GM19467 (cell line): Measurements from ENCODE around the gene EVI2A.

Source experiments
- ATAC-seq: cut with Tn5 transposase; IDR thresholded peaks from one replicate; pipeline ENCODE4 v1.9.1; 2021; ENCODE audit warnings: mild to moderate bottlenecking, moderate library complexity; ENCODE audit not compliant: unreplicated experiment

Gene EVI2A

DNA sequence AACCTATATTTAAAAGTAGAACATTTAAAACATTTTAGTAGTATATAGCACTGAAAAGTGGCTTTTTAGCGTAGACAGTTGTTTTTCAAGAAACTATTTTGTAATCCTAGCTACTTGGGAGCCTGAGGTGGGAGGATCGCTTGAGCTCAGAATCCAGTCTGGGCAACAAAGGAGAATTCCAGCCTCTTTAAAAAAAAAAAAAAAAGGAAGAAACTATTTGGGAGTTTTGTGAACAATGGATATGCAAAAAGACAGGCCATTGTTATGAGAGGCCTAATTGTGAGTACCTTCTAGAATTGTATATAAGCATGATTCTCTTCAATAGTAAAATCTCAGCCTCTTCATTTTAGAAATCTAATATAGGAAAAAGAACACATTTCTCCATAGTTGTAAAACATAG, 42.0 kb downstream of the EVI2A start:
- no peak for ATAC-seq

DNA sequence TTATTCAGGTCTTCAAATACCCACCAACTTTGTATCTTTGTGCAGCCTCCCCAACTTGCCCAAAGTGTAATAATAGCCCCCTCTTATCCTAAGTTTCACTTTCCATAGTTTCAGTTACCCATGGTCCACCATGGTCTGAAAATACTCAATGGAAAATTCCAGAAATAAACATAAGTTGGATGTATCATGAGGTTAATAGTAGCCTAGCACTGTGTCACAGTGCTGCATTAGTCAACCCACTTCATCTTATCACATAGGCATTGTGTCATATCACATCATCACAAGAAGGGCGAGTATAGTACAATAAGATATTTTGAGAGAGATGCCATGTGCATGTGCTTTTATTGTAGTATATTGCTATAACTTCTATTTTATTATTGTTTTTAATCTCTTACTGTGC, 46.3 kb downstream of the EVI2A start:
- no peak for ATAC-seq

DNA sequence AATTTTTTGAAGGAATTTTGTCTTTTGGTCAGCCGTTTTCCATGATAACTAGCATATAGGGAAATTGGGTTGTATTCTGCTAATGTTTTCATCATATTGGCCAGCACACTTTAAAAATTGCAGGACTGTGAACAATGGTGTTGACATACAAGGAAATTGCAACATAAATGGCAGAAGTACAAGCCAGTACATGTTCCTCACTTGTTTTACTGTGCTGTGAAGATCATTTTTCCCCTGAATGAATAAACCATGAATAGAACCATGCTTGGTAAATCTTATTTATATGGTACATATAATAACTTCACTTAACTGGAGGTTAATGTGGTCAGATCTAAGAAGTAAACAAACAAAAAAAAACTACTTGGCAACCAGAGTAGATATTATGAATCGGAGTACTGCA, 47.2 kb downstream of the EVI2A start:
- ATAC-seq = no peak

DNA sequence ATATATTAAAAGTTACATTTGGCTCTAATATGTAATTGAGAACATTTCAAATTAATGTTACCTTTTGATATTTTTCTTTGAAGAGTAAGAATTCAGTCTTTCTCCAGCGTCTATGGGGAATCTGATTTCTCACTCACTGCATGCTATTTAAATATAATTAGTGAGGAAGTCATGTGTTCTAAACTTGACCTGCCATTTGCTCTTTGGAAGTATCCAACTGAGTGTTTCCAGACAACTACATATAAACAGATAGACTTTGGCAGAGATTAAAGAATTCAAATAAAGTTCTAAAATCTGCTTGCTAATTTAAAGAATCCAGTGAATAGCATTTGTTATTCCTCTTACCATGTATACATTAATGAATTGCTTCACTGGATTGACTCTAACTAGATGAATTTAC, 47.9 kb downstream of the EVI2A start:
- ATAC-seq = no peak

DNA sequence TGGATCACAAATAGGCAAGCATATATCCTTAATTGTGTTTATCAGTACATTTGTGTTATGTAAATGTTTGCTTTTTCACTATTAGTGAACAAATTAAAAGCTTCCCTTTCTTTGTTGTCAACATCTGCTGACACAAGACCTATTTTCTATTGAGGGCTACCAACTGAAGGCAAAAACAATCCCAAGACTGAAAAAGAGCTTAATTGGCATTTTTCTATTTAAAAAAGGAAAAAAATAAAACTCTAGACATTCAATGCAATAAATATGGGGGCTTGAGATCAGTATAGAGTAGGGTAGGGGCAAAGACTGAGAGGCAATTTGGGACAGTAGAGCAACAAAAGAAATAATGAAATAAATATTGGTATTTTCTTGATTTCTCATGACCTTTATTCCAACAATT, 48.6 kb downstream of the EVI2A start:
- ATAC-seq = no peak

DNA sequence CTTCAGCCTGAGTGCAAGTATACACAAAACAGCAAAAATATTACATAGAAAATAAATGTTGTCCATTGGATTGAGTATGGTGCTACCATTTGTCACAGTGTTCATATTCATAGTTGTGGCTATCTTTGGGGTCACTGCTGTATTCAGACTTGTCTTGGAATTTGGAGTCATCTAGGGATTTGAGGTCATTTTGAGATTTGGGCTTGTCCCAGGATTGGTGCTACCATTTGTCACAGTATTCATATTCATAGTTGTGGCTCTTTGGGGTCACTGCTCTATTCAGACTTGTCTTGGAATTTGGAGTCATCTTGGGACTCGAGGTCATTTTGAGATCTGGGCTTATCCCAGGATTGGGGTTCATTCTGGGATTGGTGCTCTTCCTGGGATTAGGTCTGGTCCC, 49.2 kb downstream of the EVI2A start:
- ATAC-seq = no peak

DNA sequence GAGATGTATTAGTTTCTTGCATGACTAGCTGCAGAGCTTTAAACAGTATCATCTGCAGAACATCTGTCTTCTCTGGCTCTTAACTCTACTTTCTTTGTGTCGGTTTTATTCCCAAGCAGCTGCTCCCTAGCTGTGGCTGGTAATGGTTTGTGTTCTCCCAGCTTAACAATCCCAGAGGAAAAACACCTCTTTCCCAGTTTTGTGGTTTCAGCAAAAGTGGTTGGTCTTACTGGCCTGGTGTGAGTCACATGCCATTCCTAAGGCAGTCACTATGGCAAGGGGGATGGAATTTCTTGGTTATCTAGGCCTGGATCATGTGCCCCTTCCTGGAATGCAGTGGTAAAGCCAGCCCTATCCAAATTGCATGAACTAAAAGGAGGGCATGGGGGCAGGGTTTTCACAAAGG, 51.8 kb downstream of the EVI2A start:
- ATAC-seq = no peak

DNA sequence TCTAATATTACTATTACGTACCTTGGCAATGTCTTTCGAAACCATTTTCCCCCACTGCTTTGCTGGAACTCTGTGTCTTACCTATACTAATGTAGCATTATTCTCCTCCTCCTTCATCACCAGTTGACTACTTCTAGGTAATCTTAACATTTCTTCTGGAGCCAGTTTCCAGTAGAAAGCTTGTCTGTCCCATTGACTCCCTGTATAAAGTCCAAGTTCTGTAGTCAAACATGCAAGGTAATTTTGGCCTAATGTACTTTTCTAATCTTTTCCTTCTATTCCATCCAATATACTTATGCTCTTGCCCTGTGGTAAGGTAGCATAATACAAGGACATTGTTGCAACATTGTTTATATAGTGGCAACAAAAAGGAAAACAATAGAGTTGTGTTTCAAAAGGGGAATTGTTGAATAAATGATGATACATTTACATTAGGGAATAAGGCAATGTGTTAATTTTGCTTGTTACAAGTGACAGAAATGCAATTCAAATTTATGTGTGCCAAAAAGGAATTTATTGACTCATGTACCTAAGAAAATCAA, 52.3 kb downstream of the EVI2A start:
- ATAC-seq = no peak
